ENCODE results near the gene MTMR11. TPM values are rescaled to one million over a fixed set of nuclear protein-coding genes. Genes with fewer than 3 reads are reported as not detected.
"Not testable (repeated sequence)": the region's sequence is repeated elsewhere in the genome, so short reads cannot be mapped to it uniquely, and the experiment has no call there.

Gene MTMR11
- total and polyA plus RNA-seq, 2 donors (not counting 1 experiment from before 2014, with no cell fraction given) = 14.0 to 17.5 TPM

DNA sequence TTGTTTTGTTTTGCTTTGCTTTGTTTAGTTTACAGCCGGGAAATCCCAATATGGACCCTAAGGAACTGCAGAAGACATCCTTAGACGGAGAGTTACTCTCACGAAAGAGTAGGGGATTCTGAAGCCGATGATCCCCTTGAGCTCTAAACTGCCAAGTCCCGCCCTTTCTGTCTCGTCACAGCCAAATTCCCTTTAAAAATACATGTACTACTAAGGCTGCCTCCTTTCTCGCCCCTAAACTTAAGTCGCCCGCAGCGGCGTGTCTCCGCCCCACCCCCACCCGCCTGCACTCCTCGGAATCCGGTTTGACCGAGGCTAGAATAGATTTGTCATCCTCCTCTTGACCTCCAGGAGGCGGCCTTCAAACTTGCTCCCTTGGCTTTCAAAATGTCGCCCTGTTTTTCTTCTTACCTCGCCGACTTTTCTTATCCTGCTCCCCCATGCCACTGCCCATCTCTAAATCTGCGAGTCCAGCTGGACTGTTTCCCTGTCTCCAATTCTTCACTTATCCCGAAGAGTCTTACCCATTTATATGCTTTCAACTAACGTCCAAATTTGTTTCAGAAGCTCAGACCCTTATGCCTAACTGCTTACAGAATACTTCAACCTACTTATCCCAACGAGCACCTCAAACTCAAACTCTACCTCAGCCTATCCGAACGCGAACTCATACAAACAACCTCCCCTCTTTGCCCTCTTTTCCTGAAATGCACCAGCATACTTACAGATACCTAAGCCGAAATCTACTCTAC lies 48.3 kb downstream of the MTMR11 start:
- peak overlapping the region; percentile 95 for H2AFZ ChIP-seq (ENCODE audit: low read length)
- no peaks in the 10 kb centered on the region for H3K9me3 ChIP-seq (ENCODE audit: control insufficient read depth, insufficient read depth, low read depth, low read length)
- H3K4me3 ChIP-seq (replicated peaks in 1 of 4; ENCODE audit: control extremely low read depth in 1 of 4, insufficient read depth in 1 of 4, low read depth in 3 of 4, low read length in 4 of 4) = peak overlapping the region; percentile 39 to 80 (median 62)
- no peaks in the 10 kb centered on the region for H3K27me3 ChIP-seq (ENCODE audit: control insufficient read depth, insufficient read depth, low read length)
- peak overlapping the region; percentile 79 for H3K4me2 ChIP-seq (ENCODE audit: extremely low read depth, insufficient read depth, low read length)
- no peak for TF ChIP-seq EZH2 (IDR thresholded peaks at IDR 0.05; ENCODE audit: low read length, missing control alignments)
- TF ChIP-seq, protein P1, sequence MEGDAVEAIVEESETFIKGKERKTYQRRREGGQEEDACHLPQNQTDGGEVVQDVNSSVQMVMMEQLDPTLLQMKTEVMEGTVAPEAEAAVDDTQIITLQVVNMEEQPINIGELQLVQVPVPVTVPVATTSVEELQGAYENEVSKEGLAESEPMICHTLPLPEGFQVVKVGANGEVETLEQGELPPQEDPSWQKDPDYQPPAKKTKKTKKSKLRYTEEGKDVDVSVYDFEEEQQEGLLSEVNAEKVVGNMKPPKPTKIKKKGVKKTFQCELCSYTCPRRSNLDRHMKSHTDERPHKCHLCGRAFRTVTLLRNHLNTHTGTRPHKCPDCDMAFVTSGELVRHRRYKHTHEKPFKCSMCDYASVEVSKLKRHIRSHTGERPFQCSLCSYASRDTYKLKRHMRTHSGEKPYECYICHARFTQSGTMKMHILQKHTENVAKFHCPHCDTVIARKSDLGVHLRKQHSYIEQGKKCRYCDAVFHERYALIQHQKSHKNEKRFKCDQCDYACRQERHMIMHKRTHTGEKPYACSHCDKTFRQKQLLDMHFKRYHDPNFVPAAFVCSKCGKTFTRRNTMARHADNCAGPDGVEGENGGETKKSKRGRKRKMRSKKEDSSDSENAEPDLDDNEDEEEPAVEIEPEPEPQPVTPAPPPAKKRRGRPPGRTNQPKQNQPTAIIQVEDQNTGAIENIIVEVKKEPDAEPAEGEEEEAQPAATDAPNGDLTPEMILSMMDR (conservative IDR thresholded peaks at IDR 0.05 in 1 of 2, IDR thresholded peaks at IDR 0.05 in 1 of 2; ENCODE audit: low read depth in 1 of 2, low read length in 2 of 2) = peak; percentile 44 to 68
- peak; percentile 88 to 95 for DNase-seq (ENCODE audit: low read depth in 2 of 2)
- H3K79me2 ChIP-seq (ENCODE audit: control insufficient read depth, insufficient read depth, low read length) = peaks cover 3% of the 10 kb centered on the region
- H4K20me1 ChIP-seq (ENCODE audit: control insufficient read depth, extremely low read depth, insufficient read depth, low read length) = no peaks in the 10 kb centered on the region
- peak overlapping the region; percentile 73 for H3K9ac ChIP-seq (ENCODE audit: insufficient read depth, low read length)
- no peaks in the 10 kb centered on the region for H3K36me3 ChIP-seq (ENCODE audit: control insufficient read depth, insufficient read depth, low read length)
- H3K27ac ChIP-seq (ENCODE audit: insufficient read depth, low read length) = peak overlapping the region; percentile 98
- peaks cover 5% of the 10 kb centered on the region for H3K4me1 ChIP-seq (ENCODE audit: control insufficient read depth, extremely low read depth, insufficient read depth, low read length)

DNA sequence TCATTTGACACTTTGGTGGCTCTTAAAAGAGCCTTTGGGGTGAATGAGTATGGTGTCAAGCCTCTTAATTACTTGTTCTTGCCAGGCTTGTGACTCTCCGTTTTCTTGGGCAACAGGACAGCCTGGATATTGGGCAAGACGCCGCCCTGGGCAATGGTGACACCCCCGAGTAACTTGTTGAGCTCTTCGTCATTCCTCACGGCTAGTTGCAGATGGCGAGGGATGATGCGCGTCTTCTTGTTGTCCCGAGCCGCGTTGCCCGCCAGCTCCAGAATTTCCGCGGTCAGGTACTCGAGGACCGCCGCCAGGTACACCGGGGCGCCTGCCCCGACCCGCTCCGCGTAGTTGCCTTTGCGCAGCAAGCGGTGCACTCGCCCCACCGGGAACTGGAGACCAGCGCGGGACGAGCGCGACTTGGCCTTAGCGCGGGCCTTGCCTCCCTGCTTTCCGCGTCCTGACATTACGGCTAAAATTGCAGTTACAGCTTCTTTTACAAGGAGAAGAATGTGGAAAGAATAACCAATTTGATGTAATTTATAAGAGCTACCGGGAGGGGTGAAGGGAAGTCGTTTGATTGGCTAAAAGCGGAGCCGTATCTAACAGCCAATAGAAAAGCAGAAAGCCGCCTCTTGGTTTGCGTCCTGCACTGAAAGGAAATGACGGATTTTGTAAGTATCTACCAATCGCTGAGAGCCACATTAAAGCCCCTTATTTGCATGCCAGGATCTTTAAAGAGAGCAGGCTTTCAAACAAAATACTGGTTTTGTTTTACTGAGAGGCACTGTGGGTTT lies 49.0 kb downstream of the MTMR11 start:
- peak overlapping the region; percentile 98 for H3K27ac ChIP-seq (ENCODE audit: insufficient read depth, low read length)
- H3K27me3 ChIP-seq (ENCODE audit: control insufficient read depth, insufficient read depth, low read length) = no peaks in the 10 kb centered on the region
- no peak overlapping the region for H2AFZ ChIP-seq (ENCODE audit: low read length)
- H3K4me1 ChIP-seq (ENCODE audit: control insufficient read depth, extremely low read depth, insufficient read depth, low read length) = peaks cover 5% of the 10 kb centered on the region
- TF ChIP-seq, protein P1 (conservative IDR thresholded peaks at IDR 0.05 in 1 of 2, IDR thresholded peaks at IDR 0.05 in 1 of 2; ENCODE audit: low read depth in 1 of 2, low read length in 2 of 2) = no peak
- no peak for TF ChIP-seq EZH2 (IDR thresholded peaks at IDR 0.05; ENCODE audit: low read length, missing control alignments)
- no peaks in the 10 kb centered on the region for H3K36me3 ChIP-seq (ENCODE audit: control insufficient read depth, insufficient read depth, low read length)
- peak overlapping the region; percentile 39 to 80 (median 74) for H3K4me3 ChIP-seq (replicated peaks in 1 of 4; ENCODE audit: control extremely low read depth in 1 of 4, insufficient read depth in 1 of 4, low read depth in 3 of 4, low read length in 4 of 4)
- H4K20me1 ChIP-seq (ENCODE audit: control insufficient read depth, extremely low read depth, insufficient read depth, low read length) = no peaks in the 10 kb centered on the region
- no peaks in the 10 kb centered on the region for H3K9me3 ChIP-seq (ENCODE audit: control insufficient read depth, insufficient read depth, low read depth, low read length)
- H3K79me2 ChIP-seq (ENCODE audit: control insufficient read depth, insufficient read depth, low read length) = peaks cover 3% of the 10 kb centered on the region
- H3K4me2 ChIP-seq (ENCODE audit: extremely low read depth, insufficient read depth, low read length) = peak overlapping the region; percentile 96
- DNase-seq (ENCODE audit: low read depth in 2 of 2) = peak; percentile 99
- peak overlapping the region; percentile 84 for H3K9ac ChIP-seq (ENCODE audit: insufficient read depth, low read length)

DNA sequence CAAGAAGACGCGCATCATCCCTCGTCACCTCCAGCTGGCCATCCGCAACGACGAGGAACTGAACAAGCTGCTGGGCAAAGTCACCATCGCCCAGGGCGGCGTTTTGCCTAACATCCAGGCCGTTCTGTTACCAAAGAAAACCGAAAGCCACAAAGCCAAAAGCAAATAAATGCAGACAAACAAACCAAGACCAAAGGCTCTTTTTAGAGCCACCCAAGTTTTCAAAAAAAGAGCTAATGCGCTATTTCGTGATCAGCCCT lies 49.6 kb downstream of the MTMR11 start:
- H3K9me3 ChIP-seq (ENCODE audit: control insufficient read depth, insufficient read depth, low read depth, low read length); H3K4me1 ChIP-seq (ENCODE audit: control insufficient read depth, extremely low read depth, insufficient read depth, low read length); H2AFZ ChIP-seq (ENCODE audit: low read length); H3K79me2 ChIP-seq (ENCODE audit: control insufficient read depth, insufficient read depth, low read length); H3K36me3 ChIP-seq (ENCODE audit: control insufficient read depth, insufficient read depth, low read length); H3K27me3 ChIP-seq (ENCODE audit: control insufficient read depth, insufficient read depth, low read length); DNase-seq (ENCODE audit: low read depth in 2 of 2); H4K20me1 ChIP-seq (ENCODE audit: control insufficient read depth, extremely low read depth, insufficient read depth, low read length): not testable (repeated sequence)
- peak overlapping the region; percentile 96 for H3K4me2 ChIP-seq (ENCODE audit: extremely low read depth, insufficient read depth, low read length)
- peak overlapping the region; percentile 98 for H3K27ac ChIP-seq (ENCODE audit: insufficient read depth, low read length)
- H3K9ac ChIP-seq (ENCODE audit: insufficient read depth, low read length) = peak overlapping the region; percentile 84
- peak overlapping the region; percentile 39 to 80 (median 74) for H3K4me3 ChIP-seq (replicated peaks in 1 of 4; ENCODE audit: control extremely low read depth in 1 of 4, insufficient read depth in 1 of 4, low read depth in 3 of 4, low read length in 4 of 4)
